ENCODE measurements around the gene CHCHD10.
A peak's percentile ranks its signal among the peaks of the same experiment; 100 is the strongest.
"Not testable (repeated sequence)": the region's sequence is repeated elsewhere in the genome, so short reads cannot be mapped to it uniquely, and the experiment has no call there.

CHCHD10 gene

GRCh38 chr22:23750367-23750713, 17.4 kb downstream of the CHCHD10 start:
- DNase-seq (ENCODE audit: low spot score) = no peak

GRCh38 chr22:23749841-23750301, 17.9 kb downstream of the CHCHD10 start:
- DNase-seq (ENCODE audit: low spot score) = no peak

GRCh38 chr22:23745791-23746190, 22.0 kb downstream of the CHCHD10 start:
- DNase-seq (ENCODE audit: low spot score) = no peak

GRCh38 chr22:23744485-23744884, 23.3 kb downstream of the CHCHD10 start:
- no peak for DNase-seq (ENCODE audit: low spot score)

- no peak for DNase-seq (ENCODE audit: low spot score)
These were observed 23.8 kb downstream of the CHCHD10 start for GRCh38 chr22:23744001-23744400.

GRCh38 chr22:23743303-23743705, 24.5 kb downstream of the CHCHD10 start:
- DNase-seq (ENCODE audit: low spot score) = no peak

- DNase-seq (ENCODE audit: low spot score) = no peak
These were observed 25.1 kb downstream of the CHCHD10 start for GRCh38 chr22:23742505-23743264.

- DNase-seq (ENCODE audit: low spot score) = no peak
These were observed 30.1 kb downstream of the CHCHD10 start for GRCh38 chr22:23737696-23738095.

GRCh38 chr22:23728108-23728507, 39.7 kb downstream of the CHCHD10 start:
- not testable (repeated sequence) for DNase-seq (ENCODE audit: low spot score)

GRCh38 chr22:23722724-23723123, 45.0 kb downstream of the CHCHD10 start:
- DNase-seq (ENCODE audit: low spot score) = no peak

GRCh38 chr22:23722160-23722559, 45.6 kb downstream of the CHCHD10 start:
- no peak for DNase-seq (ENCODE audit: low spot score)

GRCh38 chr22:23720855-23721254, 46.9 kb downstream of the CHCHD10 start:
- no peak for DNase-seq (ENCODE audit: low spot score)

- no peak for DNase-seq (ENCODE audit: low spot score)
These were observed 49.2 kb downstream of the CHCHD10 start for GRCh38 chr22:23718371-23719165.

GRCh38 chr22:23716811-23717801, 50.7 kb downstream of the CHCHD10 start:
- DNase-seq (ENCODE audit: low spot score) = peak; percentile 87

Measured in activated CD4-positive, alpha-beta T cell treated with anti-CD3 and anti-CD28 coated beads, Interleukin-2, Interleukin-4, amounts not matched to agents 100 ng/mL and 50 ng/mL, durations not matched to agents 16 hours and 8 hours (primary cell).